ENCODE measurements around the gene CIPC. TPM values are rescaled to one million over a fixed set of nuclear protein-coding genes. Genes with fewer than 3 reads are reported as not detected.

Gene CIPC
- total and polyA plus RNA-seq, 2 of the 13 experiments (the other 11 are each of a cell fraction or from before 2014, with no cell fraction given): 7.6 to 13.9 TPM

DNA sequence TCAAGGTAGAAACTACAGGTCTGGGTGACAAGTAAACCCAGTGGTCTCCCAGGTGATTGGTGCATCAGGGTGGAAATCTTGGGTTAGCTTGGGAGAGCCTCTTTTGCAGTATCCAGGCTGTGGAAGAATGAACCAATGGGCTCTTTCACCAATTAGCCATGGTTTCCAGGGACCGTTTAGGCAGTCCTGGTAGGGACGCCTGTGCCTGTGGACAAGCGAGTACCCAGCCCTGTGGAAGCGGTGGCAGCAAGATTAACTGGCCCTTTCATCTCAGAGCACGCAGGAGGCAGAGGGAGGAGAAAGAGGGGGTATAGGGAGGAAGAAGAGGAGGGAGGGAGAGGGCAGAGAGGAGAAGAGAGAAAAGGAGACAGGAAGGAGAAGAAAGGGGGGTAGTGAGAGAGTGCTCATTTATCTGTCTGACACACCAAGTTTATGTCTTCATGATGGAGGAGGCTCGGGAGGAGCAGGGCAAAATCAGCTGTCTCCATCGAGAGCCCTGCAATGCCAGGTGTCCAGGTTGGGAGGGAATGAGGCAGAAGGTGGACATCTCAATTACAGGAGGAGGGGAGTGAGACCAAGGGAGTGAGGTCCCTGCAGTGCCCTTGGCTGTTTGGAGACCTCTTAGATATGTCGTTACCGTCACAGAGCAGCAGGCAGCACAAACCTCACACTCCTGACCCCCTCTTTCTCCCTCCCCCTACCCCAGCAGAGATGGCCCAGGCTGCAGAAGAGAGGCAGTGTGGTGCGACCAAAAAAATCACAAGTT, 48.1 kb downstream of the CIPC start:
- no TSS peak for BruUV-seq (replicated peaks)
- no peak overlapping the region for H3K4me2 ChIP-seq (ENCODE audit: low read depth, low read length)
- ChIA-PET POLR2A (no interaction called here), CTCF (ENCODE audit: low intra/inter-chr PET ratio, low total read pairs) (interaction anchor here (1.2 kb wide), 1 partner anchor 270 kb away, joined by 3 read pairs; no protein-coding TSS in a partner anchor)
- peaks cover 2 to 41% of the 10 kb centered on the region in 2 experiments; a peak in 4 of 5 replicates for H3K27me3 ChIP-seq (ENCODE audit: control insufficient read depth in 1 of 2, insufficient read depth in 2 of 2, low read length in 2 of 2)
- H2AFZ ChIP-seq (ENCODE audit: low read length): no peak overlapping the region
- 0% methylated on average over 10 of the region's 10 CpGs for WGBS (ENCODE audit: low lambda C conversion rate)
- H4K20me1 ChIP-seq (ENCODE audit: insufficient read depth, low read length): no peaks in the 10 kb centered on the region
- DNase-seq (ENCODE audit: low spot score) (no peak), FAIRE-seq (no peak), ATAC-seq (no peak)
- no peak overlapping the region for H3K4me3 ChIP-seq (replicated peaks in 1 of 3; ENCODE audit: insufficient read depth in 1 of 3, low read depth in 2 of 3, low read length in 3 of 3)
- TF ChIP-seq ZNF44 (CRISPR knock-in tag; IDR thresholded peaks at IDR 0.05): no peak
- no peak for TF ChIP-seq KDM4B (CRISPR knock-in tag; IDR thresholded peaks at IDR 0.05)
- TF ChIP-seq BHLHE40 (IDR thresholded peaks at IDR 0.05; ENCODE audit: low read length): no peak
- no peak for TF ChIP-seq CBX2 (IDR thresholded peaks at IDR 0.05; ENCODE audit: low read depth, low read length)
- no peak for TF ChIP-seq CBX2 (CRISPR knock-in tag; IDR thresholded peaks at IDR 0.05; ENCODE audit: low read depth)
- TF ChIP-seq NR2F1 (CRISPR knock-in tag; IDR thresholded peaks at IDR 0.05): no peak
- no peak for TF ChIP-seq SAFB2 (CRISPR knock-in tag; IDR thresholded peaks at IDR 0.05; ENCODE audit: borderline replicate concordance, low read depth)
- TF ChIP-seq CBX1 (IDR thresholded peaks at IDR 0.05; ENCODE audit: low read depth): no peak
- no peak for TF ChIP-seq MLXIP (CRISPR knock-in tag; IDR thresholded peaks at IDR 0.05; ENCODE audit: borderline replicate concordance)
- TF ChIP-seq, protein P1, sequence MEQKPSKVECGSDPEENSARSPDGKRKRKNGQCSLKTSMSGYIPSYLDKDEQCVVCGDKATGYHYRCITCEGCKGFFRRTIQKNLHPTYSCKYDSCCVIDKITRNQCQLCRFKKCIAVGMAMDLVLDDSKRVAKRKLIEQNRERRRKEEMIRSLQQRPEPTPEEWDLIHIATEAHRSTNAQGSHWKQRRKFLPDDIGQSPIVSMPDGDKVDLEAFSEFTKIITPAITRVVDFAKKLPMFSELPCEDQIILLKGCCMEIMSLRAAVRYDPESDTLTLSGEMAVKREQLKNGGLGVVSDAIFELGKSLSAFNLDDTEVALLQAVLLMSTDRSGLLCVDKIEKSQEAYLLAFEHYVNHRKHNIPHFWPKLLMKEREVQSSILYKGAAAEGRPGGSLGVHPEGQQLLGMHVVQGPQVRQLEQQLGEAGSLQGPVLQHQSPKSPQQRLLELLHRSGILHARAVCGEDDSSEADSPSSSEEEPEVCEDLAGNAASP (CRISPR knock-in tag; IDR thresholded peaks at IDR 0.05; ENCODE audit: borderline replicate concordance): no peak
- no peak for TF ChIP-seq BRD4 (CRISPR knock-in tag; IDR thresholded peaks at IDR 0.05)
- H3K79me2 ChIP-seq (ENCODE audit: insufficient read depth, low read length): no peaks in the 10 kb centered on the region
- H3K9ac ChIP-seq (ENCODE audit: insufficient read depth, low read depth, low read length): no peak overlapping the region
- in situ Hi-C loops (cut with HindIII; ENCODE audit: extremely low pct_ligation_motif_present, low pct_unique_long_range_greater_than_20kb): no loop called here
- intact Hi-C loops (cut with micrococcal nuclease; ENCODE audit: unreplicated experiment): no loop called here
- no peaks in the 10 kb centered on the region for H3K9me3 ChIP-seq (ENCODE audit: low read length)
- no peak overlapping the region for H3K27ac ChIP-seq (ENCODE audit: extremely low read length, insufficient read depth, low read length)
- H3K36me3 ChIP-seq (replicated peaks in 1 of 2; ENCODE audit: control insufficient read depth in 1 of 2, insufficient read depth in 2 of 2, low read length in 2 of 2): no peaks in the 10 kb centered on the region
- peaks cover 5% of the 10 kb centered on the region; the same call in 1 of the 2 replicates for H3K4me1 ChIP-seq (ENCODE audit: insufficient read depth, low read length)
